HepG2 (cell line): ENCODE data around the gene USP10. TPM values are rescaled to one million over a fixed set of nuclear protein-coding genes. Genes with fewer than 3 reads are reported as not detected.

Source experiments
- ATAC-seq: fragments of 200-7000 bp; cut with Tn5 transposase; 3 replicates; pipeline ENCODE4 v1.9.1; 2020; ENCODE audit warnings: mild to moderate bottlenecking, moderate library complexity
- BruUV-seq: library from RNA; stranded (reverse); fragments of 400-500 nt; replicated peaks from 2 replicates; lab custom pipeline; 2021; lab: Mats Ljungman, UMichigan
- CTCF ChIA-PET: fragments of 300-600 bp; formaldehyde crosslinking; extraction: SDS; loops from one replicate; lab custom pipeline; 2021; ENCODE audit warnings: low total read pairs, inconsistent platforms, low intra/inter-chr PET ratio; lab: Yijun Ruan, JAX
- POLR2A ChIA-PET: fragments of 350-600 bp; sonication (Branson Sonifier 250); formaldehyde crosslinking; loops from one replicate; lab custom pipeline; 2020; ENCODE audit warnings: antibody characterized with exemption, inconsistent platforms; lab: Yijun Ruan, JAX
- DNase-seq: peaks from one replicate; pipeline ENCODE4 v3.0.0-alpha.2; 2015; ENCODE audit warnings: low spot score
- FAIRE-seq: peaks from 3 replicates; lab custom pipeline; 2011; peaks lifted over from hg19 to GRCh38; lab: Jason Lieb, UNC
- H2AFZ ChIP-seq: one replicate; pipeline ENCODE4 v1.6.1; 2011; ENCODE audit warnings: low read length, inconsistent platforms
- H3K27ac ChIP-seq: fragments of 300-600 bp; 3 replicates; pipeline ENCODE4 v1.8.0; 2011; ENCODE audit warnings: mixed run types, mild to moderate bottlenecking, mixed read lengths, low read length, inconsistent platforms; ENCODE audit not compliant: insufficient read depth; ENCODE audit errors: extremely low read length
- H3K27me3 ChIP-seq, 2 experiments: fragments of 200-600 bp in 1 of 2; 2 replicates in 1 of 2; 3 replicates in 1 of 2; pipeline versions ENCODE4 v1.6.0 to v1.8.0; 2011; ENCODE audit warnings: low read length in 2 of 2, mild to moderate bottlenecking in 2 of 2, moderate library complexity in 2 of 2, inconsistent platforms in 1 of 2; ENCODE audit not compliant: insufficient read depth in 2 of 2, control insufficient read depth in 1 of 2
- H3K36me3 ChIP-seq, 2 experiments: fragments of 200-600 bp in 1 of 2; replicated peaks in 1 of 2; 2 replicates in 1 of 2; 3 replicates in 1 of 2; pipeline versions ENCODE4 v1.5.1 to v1.8.0; 2011; ENCODE audit warnings: low read length in 2 of 2, inconsistent platforms in 1 of 2; ENCODE audit not compliant: insufficient read depth in 2 of 2, control insufficient read depth in 1 of 2
- H3K4me1 ChIP-seq: 2 replicates; pipeline ENCODE4 v1.5.1; 2012; ENCODE audit warnings: low read length, inconsistent platforms; ENCODE audit not compliant: insufficient read depth
- H3K4me2 ChIP-seq: 2 replicates; pipeline ENCODE4 v1.6.0; 2011; ENCODE audit warnings: low read depth, low read length, inconsistent platforms
- H3K4me3 ChIP-seq, 3 experiments: fragments of 200-600 bp in 1 of 3; sonication (generic), shearing (Covaris generic) in 1 of 3; replicated peaks in 1 of 3; 2 replicates each; pipeline ENCODE4 v1.5.1; 2011 to 2016; ENCODE audit warnings: low read length in 3 of 3, inconsistent platforms in 2 of 3, low read depth in 2 of 3, mild to moderate bottlenecking in 2 of 3, control low read depth in 1 of 3, mixed read lengths in 1 of 3; ENCODE audit not compliant: insufficient read depth in 1 of 3
- H3K79me2 ChIP-seq: one replicate; pipeline ENCODE4 v1.6.1; 2011; ENCODE audit warnings: low read length, inconsistent platforms; ENCODE audit not compliant: insufficient read depth
- H3K9ac ChIP-seq: 2 replicates; pipeline ENCODE4 v1.6.0; 2011; ENCODE audit warnings: mild to moderate bottlenecking, low read depth, low read length, inconsistent platforms; ENCODE audit not compliant: insufficient read depth
- H3K9me3 ChIP-seq: 2 replicates; pipeline ENCODE4 v1.5.1; 2012; ENCODE audit warnings: mild to moderate bottlenecking, low read length
- H4K20me1 ChIP-seq: 2 replicates; pipeline ENCODE4 v1.6.0; 2011; ENCODE audit warnings: inconsistent platforms, mild to moderate bottlenecking, low read length, moderate library complexity; ENCODE audit not compliant: insufficient read depth
- FOXK1 ChIP-seq: sonication (generic); formaldehyde crosslinking; IDR thresholded peaks from 2 replicates; pipeline ENCODE4 v1.4.0; 2020; ENCODE audit warnings: low read depth, missing genetic modification reagents, borderline replicate concordance
- NCOA1 ChIP-seq: sonication (generic); formaldehyde crosslinking; IDR thresholded peaks from 2 replicates; pipeline ENCODE4 v1.9.0; 2021; ENCODE audit warnings: missing genetic modification reagents
- NONO ChIP-seq, 2 experiments: fragments of 450-650 bp in 1 of 2; sonication (generic) in 1 of 2; formaldehyde crosslinking in 1 of 2; IDR thresholded peaks in 1 of 2; conservative IDR thresholded peaks in 1 of 2; 2 replicates each; pipeline versions ENCODE4 v1.6.1 to v1.8.0; 2017 to 2022; ENCODE audit warnings: mild to moderate bottlenecking in 1 of 2, missing genetic modification reagents in 1 of 2, moderate library complexity in 1 of 2
- PAF1 ChIP-seq: IDR thresholded peaks from 2 replicates; pipeline ENCODE4 v1.6.1; 2016; ENCODE audit warnings: missing genetic modification reagents, missing compliant biosample characterization
- SKI ChIP-seq: fragments of 450-650 bp; IDR thresholded peaks from one replicate; pipeline ENCODE4 v1.6.1; 2018; ENCODE audit warnings: mild to moderate bottlenecking; ENCODE audit not compliant: partially characterized antibody
- ZFYVE20 ChIP-seq: sonication (generic); formaldehyde crosslinking; IDR thresholded peaks from 2 replicates; pipeline ENCODE4 v1.8.0; 2023; ENCODE audit warnings: low read depth, mild to moderate bottlenecking, moderate library complexity, missing genetic modification reagents, borderline replicate concordance
- ZMAT3 ChIP-seq: sonication (generic); formaldehyde crosslinking; conservative IDR thresholded peaks from 2 replicates; pipeline ENCODE4 v1.7.0; 2021; ENCODE audit warnings: missing genetic modification reagents
- ZNF337 ChIP-seq: sonication (generic); formaldehyde crosslinking; IDR thresholded peaks from 2 replicates; pipeline ENCODE4 v1.5.1; 2020; ENCODE audit warnings: missing genetic modification reagents, low read depth, mild to moderate bottlenecking, borderline replicate concordance
- ZNF766 ChIP-seq: sonication (generic); formaldehyde crosslinking; IDR thresholded peaks from 2 replicates; pipeline ENCODE4 v1.5.0; 2020; ENCODE audit warnings: missing genetic modification reagents, borderline replicate concordance
- WGBS: methylation state at CpG from one replicate; pipeline ENCODE4 v1.1.6; 2017; ENCODE audit warnings: low lambda C conversion rate; 5-methylcytosine and 5-hydroxymethylcytosine counted together
- in situ Hi-C: cut with HindIII; loops from 2 replicates; pipeline ENCODE4 v1.10.0; 2017; ENCODE audit warnings: low pct_unique_long_range_greater_than_20kb; ENCODE audit not compliant: extremely low pct_ligation_motif_present
- intact Hi-C: fragments of 100-400 bp; cut with micrococcal nuclease; formaldehyde crosslinking; loops from one replicate; pipeline ENCODE4 v1.10.0; 2022; ENCODE audit not compliant: unreplicated experiment
- polyA plus RNA-seq, 8 experiments: library from polyadenylated mRNA; depleted of rRNA in 3 of 8; stranded (reverse) in 7 of 8; unstranded in 1 of 8; fragments of >200 nt; fragmentation: Illumina TruSeq in 4 of 8; extraction: Trizol in 4 of 8; gene quantifications; 2 replicates each; pipeline versions ENCODE4 v1.2.1 to v1.2.3, GENCODE V29; 2011 to 2016; ENCODE audit warnings: low read depth in 4 of 8, missing spikeins in 1 of 8, mixed read lengths in 1 of 8; ENCODE audit not compliant: insufficient read depth in 1 of 8
- total RNA-seq, 5 experiments: library from RNA; depleted of rRNA; stranded (reverse); fragments of >200 nt; fragmentation: Illumina TruSeq; extraction: Trizol; gene quantifications; 2 replicates each; pipeline ENCODE4 v1.2.3, GENCODE V29; 2016; ENCODE audit warnings: low read depth in 1 of 5
- TF ChIP-seq, protein P1 (sequence below): sonication (generic); formaldehyde crosslinking; IDR thresholded peaks from 2 replicates; pipeline ENCODE4 v1.4.0; 2020; ENCODE audit warnings: mild to moderate bottlenecking, low read depth, missing genetic modification reagents
- TF ChIP-seq, protein P2 (sequence below): sonication (generic); formaldehyde crosslinking; IDR thresholded peaks from 2 replicates; pipeline ENCODE4 v1.4.0; 2020; ENCODE audit warnings: mild to moderate bottlenecking, missing genetic modification reagents, borderline replicate concordance
- TF ChIP-seq, protein P3 (sequence below), 2 experiments: IDR thresholded peaks; 2 replicates each; pipeline ENCODE4 v1.6.1; 2011 to 2012; ENCODE audit warnings: low read length in 2 of 2, borderline replicate concordance in 1 of 2, low read depth in 1 of 2, mild to moderate bottlenecking in 1 of 2, moderate library complexity in 1 of 2

The USP10 gene
- total and polyA plus RNA-seq, 2 of the 13 experiments (the other 11 are each of a cell fraction or from before 2014, with no cell fraction given): 79.1 to 122 TPM

DNA sequence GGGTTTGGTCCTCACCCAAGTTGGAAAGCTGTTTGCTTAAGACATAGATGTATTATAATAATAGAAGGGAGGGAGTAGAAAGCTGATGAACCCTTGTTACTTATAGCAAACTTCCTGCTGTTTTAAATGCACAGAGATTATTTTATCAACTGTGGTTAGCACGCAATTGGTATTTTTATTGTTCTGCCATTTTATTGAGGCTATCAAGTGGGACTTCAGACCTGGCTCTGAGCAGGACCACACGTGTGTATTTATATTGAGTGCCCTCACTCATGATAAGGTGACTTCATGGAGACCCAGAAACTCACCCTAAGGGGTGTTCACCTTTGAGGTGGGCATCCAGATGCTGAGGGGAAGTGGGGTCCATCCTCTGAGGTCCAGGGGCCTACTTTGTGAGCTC, 34.4 kb upstream of the USP10 start:
- H2AFZ ChIP-seq: no peak overlapping the region
- FAIRE-seq (no peak), DNase-seq (no peak), ATAC-seq (no peak)
- no peak overlapping the region for H3K27ac ChIP-seq
- intact Hi-C loops (no loop called here), in situ Hi-C loops (no loop called here)
- POLR2A ChIA-PET: no interaction called here
- no peak overlapping the region for H3K4me3 ChIP-seq
- no peaks in the 10 kb centered on the region for H3K79me2 ChIP-seq
- H3K9ac ChIP-seq: no peak overlapping the region
- no peaks in the 10 kb centered on the region for H4K20me1 ChIP-seq
- peaks cover 8 to 35% of the 10 kb centered on the region in 2 experiments for H3K36me3 ChIP-seq
- no TSS peak for BruUV-seq
- CTCF ChIA-PET: no interaction called here
- no peak overlapping the region for H3K4me2 ChIP-seq
- no peaks in the 10 kb centered on the region for H3K9me3 ChIP-seq
- 95% methylated on average over 2 of the region's 2 CpGs for WGBS
- H3K27me3 ChIP-seq: no peaks in the 10 kb centered on the region
- TF ChIP-seq ZMAT3 (CRISPR knock-in tag) (no peak), NONO (IDR thresholded peaks at IDR 0.05) (no peak), NONO (CRISPR knock-in tag; conservative IDR thresholded peaks at IDR 0.05) (no peak), FOXK1 (no peak), ZNF766 (CRISPR knock-in tag) (no peak), ZFYVE20 (CRISPR knock-in tag) (no peak), SKI (no peak), ZNF337 (CRISPR knock-in tag) (no peak), NCOA1 (CRISPR knock-in tag) (no peak), PAF1 (CRISPR knock-in tag) (no peak)
- TF ChIP-seq, protein P1, sequence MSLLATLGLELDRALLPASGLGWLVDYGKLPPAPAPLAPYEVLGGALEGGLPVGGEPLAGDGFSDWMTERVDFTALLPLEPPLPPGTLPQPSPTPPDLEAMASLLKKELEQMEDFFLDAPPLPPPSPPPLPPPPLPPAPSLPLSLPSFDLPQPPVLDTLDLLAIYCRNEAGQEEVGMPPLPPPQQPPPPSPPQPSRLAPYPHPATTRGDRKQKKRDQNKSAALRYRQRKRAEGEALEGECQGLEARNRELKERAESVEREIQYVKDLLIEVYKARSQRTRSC (CRISPR knock-in tag): no peak
- TF ChIP-seq, protein P2, sequence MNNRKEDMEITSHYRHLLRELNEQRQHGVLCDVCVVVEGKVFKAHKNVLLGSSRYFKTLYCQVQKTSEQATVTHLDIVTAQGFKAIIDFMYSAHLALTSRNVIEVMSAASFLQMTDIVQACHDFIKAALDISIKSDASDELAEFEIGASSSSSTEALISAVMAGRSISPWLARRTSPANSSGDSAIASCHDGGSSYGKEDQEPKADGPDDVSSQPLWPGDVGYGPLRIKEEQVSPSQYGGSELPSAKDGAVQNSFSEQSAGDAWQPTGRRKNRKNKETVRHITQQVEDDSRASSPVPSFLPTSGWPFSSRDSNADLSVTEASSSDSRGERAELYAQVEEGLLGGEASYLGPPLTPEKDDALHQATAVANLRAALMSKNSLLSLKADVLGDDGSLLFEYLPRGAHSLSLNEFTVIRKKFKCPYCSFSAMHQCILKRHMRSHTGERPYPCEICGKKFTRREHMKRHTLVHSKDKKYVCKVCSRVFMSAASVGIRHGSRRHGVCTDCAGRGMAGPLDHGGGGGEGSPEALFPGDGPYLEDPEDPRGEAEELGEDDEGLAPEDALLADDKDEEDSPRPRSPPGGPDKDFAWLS (CRISPR knock-in tag): no peak
- TF ChIP-seq, protein P3, sequence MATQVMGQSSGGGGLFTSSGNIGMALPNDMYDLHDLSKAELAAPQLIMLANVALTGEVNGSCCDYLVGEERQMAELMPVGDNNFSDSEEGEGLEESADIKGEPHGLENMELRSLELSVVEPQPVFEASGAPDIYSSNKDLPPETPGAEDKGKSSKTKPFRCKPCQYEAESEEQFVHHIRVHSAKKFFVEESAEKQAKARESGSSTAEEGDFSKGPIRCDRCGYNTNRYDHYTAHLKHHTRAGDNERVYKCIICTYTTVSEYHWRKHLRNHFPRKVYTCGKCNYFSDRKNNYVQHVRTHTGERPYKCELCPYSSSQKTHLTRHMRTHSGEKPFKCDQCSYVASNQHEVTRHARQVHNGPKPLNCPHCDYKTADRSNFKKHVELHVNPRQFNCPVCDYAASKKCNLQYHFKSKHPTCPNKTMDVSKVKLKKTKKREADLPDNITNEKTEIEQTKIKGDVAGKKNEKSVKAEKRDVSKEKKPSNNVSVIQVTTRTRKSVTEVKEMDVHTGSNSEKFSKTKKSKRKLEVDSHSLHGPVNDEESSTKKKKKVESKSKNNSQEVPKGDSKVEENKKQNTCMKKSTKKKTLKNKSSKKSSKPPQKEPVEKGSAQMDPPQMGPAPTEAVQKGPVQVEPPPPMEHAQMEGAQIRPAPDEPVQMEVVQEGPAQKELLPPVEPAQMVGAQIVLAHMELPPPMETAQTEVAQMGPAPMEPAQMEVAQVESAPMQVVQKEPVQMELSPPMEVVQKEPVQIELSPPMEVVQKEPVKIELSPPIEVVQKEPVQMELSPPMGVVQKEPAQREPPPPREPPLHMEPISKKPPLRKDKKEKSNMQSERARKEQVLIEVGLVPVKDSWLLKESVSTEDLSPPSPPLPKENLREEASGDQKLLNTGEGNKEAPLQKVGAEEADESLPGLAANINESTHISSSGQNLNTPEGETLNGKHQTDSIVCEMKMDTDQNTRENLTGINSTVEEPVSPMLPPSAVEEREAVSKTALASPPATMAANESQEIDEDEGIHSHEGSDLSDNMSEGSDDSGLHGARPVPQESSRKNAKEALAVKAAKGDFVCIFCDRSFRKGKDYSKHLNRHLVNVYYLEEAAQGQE (IDR thresholded peaks at IDR 0.05; ENCODE audit: borderline replicate concordance in 1 of 2, low read depth in 1 of 2, low read length in 2 of 2): no peak
- H3K4me1 ChIP-seq: no peaks in the 10 kb centered on the region
